Stimulated activated CD4-positive, alpha-beta T cell treated with anti-CD3 and anti-CD28 coated beads, Interleukin-2, amount 100 ng/mL, for 4 hours (primary cell): ENCODE results near the gene PNPO.
"Not testable (repeated sequence)": the region's sequence is repeated elsewhere in the genome, so short reads cannot be mapped to it uniquely, and the experiment has no call there.

ENCODE experiments used
- DNase-seq: peaks from one replicate; pipeline ENCODE4 v3.0.0-alpha.2; 2020; ENCODE audit warnings: low read depth

PNPO gene

GRCh38 chr17:47918006-47918405, 23.4 kb upstream of the PNPO start:
- DNase-seq, result no peak

GRCh38 chr17:47918991-47919390, 22.4 kb upstream of the PNPO start:
- DNase-seq, result no peak

DNA sequence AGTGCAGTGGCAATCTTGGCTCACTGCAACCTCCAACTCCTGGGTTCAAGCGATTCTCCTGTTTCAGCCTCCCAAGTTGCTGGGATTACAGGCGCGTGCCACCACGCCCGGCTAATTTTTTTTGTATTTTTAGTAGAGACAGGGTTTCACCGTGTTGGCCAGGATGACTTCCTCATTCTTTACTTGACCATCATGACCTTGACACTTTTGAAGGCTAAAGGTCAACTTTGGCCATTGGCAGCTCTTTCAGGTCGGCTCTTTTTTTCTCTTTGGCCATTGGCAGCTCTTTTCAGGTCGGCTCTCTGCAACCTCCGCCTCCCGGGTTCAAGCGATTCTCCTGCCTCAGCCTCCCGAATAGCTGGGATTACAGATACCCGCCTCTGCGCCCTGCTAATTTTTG, 21.5 kb upstream of the PNPO start:
- not testable (repeated sequence) for DNase-seq

DNA sequence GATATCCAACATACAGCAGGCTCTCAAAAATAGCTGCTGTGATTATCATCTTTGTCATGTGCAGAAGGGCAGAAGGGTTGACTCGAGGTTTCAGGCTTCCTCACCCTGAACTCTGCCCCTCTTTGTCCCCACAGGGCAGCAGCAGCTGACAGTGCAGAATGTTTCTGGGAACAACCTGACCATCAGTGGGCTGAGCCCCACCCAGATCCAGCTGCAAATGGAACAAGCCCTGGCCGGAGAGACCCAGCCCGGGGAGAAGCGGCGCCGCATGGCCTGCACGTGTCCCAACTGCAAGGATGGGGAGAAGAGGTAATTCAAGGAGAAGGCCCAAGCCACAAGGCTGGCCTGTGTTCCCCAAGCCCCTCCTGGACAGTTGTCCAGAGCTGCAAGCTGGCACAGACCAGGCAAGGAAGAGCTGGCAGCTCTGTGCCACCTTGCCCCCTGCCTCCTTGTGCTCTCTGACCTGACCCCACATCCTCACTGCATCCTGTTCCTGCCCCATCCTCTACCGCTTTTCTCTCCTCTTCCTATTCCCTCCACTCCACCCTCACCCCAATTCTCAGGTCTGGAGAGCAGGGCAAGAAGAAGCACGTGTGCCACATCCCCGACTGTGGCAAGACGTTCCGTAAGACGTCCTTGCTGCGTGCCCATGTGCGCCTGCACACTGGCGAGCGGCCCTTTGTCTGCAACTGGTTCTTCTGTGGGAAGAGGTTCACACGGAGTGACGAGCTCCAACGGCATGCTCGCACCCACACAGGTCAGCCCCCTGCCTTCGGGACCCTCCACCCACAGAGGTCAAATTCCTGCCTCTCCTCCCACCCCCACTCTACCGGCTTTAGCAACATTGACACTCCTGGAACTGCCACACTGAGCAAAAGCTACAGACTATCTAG, 16.3 kb upstream of the PNPO start:
- DNase-seq, result no peak

DNA sequence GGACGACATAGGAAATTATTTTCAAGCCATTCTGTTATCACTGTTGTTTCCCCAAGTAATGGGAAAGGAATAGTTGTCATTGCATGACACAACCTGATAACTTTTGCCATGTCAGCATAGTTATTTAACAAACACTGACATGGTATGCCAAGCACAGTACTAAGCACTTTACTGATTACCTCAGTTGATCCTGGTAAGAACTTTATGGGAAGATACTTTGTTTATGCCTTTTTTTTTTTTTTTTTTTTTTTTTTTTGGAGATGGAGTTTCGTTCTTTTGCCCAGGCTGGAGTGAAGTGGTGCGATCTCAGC, 15.7 kb upstream of the PNPO start:
- no peak for DNase-seq

DNA sequence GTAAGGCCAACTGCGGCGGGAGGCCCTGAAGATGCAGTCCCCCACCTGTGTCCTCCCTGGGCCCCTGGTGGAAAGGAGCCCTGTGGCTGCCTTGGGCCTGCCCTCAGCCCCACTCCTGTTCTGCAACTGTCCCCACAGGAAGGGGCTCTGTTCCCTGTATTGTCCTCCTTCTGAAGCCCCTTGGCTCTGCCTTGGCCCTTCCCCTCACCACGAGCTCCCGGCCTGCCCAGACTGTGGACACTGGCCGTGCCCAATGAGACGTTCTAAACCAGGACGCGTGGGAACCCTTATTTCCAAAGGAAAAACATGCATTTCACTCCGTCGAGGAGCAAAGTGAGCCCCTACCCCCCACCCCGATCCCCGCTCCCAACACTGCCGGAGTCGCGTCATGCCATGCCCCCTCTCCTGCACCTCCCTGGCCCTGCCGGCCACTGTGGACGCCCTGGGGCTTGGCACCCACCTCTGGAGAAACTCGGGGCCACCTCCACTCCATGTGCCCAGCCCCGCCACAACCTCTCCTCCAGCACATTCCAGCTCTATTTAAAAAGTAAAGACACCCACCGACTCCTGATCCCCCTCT, 13.5 kb upstream of the PNPO start:
- DNase-seq, result no peak

DNA sequence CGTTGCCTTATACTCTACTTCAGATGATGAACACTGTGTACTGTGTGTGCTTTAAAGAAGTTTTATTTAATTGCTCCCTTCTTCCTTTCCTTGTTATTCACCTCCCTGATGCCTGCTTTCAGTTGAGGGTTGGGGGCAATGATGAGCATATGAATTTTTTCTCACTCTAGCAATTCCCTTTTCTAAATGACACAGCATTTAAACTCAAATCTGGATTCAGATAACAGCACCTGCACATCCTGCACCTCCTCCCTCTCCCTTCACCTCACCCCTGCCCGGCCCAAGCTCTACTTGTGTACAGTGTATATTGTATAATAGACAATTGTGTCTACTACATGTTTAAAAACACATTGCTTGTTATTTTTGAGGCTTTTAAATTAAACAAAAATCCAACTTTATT, 13.0 kb upstream of the PNPO start:
- no peak for DNase-seq

DNA sequence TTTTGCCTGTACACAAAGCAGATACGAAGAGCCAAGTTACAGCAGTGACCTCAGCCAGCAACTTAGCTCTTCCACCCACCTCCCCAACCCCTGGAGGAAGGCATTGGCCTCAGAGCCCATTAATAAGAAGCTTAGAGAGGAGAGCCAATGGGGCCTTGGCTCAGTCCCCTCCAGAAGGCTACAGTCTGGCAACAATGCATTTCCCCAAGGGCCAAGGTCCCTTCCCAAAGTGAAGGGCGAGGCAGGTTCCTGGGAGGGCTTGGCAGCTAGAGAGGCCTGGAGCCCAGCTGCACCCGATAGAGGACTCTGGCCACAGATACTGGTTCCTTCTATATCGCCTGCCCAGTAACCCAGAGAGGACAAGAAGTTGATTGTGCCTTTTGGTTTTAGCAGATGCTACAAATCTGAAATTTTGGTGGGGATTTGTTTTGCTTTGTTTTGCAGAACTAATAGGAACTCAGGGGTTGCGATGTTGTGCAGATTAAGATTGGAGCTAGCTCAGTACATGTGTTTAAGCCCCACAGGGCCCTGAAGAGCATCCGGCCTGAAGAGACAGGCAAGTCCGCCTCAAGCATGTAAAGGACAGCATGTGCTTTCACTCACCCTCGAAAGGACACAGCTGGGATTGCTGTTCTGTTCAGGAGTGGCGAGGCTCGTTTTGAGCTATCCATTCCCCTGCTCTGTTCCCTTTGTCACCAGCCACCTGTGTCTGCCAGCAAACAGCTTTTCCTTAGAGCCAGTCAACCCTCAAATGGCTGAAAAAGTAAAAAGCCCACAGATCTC, 12.0 kb upstream of the PNPO start:
- DNase-seq, result no peak

GRCh38 chr17:47931848-47932247, 9.5 kb upstream of the PNPO start:
- DNase-seq, result no peak

DNA sequence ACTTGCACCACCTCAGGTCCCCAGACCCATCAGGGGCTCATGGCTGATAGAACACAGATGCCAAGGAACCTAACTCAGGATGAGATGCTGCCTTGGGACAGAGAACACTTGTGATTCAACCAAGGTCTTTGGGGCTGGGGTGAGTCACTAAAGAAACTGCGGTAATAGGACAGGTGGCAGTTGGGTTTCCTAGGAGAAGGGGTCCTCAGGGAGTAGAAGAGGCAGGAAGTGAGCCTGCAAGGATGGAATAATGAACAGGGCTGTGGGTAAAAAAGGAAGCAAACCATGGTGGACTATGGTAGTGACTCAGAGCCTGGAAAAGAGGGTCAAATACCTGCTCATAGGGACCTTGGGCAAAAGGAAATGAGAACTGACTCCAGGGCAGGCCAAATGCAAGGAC, 6.5 kb upstream of the PNPO start:
- no peak for DNase-seq

GRCh38 chr17:47935468-47935867, 5.9 kb upstream of the PNPO start:
- DNase-seq, result not testable (repeated sequence)

- no peak for DNase-seq
These were observed 5.4 kb upstream of the PNPO start for GRCh38 chr17:47935961-47936360.

DNA sequence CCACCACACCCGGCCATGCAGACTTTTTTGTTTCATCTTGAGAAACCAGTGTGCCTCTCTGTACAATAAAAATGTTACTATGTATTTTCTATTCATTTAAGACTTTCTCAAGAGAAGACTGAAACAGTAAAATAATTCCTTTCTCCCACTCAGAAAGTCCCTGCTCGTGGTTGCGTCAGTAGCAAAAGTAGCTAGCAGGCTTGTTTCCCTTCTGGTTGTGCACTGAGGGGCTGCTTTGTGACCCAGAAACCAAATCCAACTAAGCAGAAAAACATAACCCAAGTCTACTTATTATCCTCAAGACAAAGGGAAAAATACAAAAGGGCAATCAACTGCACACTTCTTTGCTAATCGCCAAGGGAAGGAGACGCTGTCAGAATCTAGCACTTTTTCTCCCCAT, 3.4 kb upstream of the PNPO start:
- no peak for DNase-seq

- DNase-seq, result no peak
These were observed 732 bp downstream of the PNPO start for GRCh38 chr17:47942096-47942510.

DNA sequence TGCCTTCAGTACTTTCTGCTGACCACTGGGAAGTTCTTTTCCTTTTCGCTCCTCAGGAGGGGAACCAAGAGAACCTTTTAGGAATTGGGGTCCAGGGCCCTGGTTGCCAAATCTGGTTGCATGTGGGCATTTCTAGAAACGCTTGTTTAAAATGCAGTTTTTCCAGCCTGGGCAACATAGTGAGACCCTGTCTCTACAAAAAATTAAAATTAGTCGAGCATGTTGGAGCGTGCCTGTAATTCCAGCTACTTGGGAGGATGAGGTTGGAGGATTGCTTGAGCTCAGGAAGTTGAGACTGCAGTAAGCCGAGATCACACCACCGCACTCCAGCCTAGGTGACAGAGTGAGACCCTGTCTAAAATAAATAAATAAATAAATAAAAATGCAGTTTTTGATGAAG, 1.2 kb downstream of the PNPO start:
- DNase-seq, result no peak

- no peak for DNase-seq
These were observed 3.7 kb downstream of the PNPO start for GRCh38 chr17:47945080-47945479.

GRCh38 chr17:47945529-47946508, 4.4 kb downstream of the PNPO start:
- no peak for DNase-seq

DNA sequence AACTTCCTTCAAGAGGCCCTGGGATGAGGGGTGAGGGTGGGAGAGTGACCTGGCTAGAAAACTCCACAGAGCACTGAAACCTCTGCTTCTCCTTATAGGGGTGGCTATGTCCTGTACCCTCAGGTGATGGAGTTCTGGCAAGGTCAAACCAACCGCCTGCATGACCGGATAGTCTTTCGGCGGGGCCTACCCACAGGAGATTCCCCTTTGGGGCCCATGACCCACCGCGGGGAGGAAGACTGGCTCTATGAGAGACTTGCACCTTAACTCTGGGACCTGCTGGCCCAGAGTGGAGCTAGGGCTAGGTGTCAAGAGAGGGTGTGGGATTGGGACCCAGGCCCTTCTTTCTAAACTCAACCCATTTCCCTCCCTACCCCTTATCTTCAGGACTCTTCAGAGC, 5.1 kb downstream of the PNPO start:
- no peak for DNase-seq

DNA sequence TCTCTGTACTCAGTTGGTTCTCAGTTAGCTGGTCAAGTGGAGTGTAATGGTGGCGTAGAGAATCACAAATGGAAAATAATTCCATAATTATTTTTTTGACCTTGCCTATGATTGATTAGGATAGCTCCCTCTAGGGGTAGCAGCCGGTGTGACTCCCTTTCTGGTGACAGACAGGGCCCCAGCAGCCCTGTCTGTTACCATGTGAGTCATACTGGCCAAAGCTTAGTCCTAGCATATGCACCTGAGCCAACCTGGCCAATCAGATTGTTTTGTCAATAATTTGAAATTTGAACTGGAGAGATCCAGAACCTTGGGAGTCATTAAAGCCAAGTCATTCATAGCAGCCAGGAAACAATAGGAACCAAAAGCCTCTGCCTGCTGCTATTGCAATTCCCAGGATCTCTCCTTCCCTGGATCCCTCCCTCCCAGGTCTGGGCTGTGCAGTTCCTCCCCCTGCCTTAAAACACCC, 5.6 kb downstream of the PNPO start:
- peak; percentile 66 for DNase-seq

GRCh38 chr17:47948706-47949196, 7.4 kb downstream of the PNPO start:
- DNase-seq, result no peak

- peak; percentile 69 for DNase-seq
These were observed 7.9 kb downstream of the PNPO start for GRCh38 chr17:47949197-47949759.
